Measurements from ENCODE around the gene TOPBP1. TPM values are rescaled to one million over a fixed set of nuclear protein-coding genes. Genes with fewer than 3 reads are reported as not detected.

The TOPBP1 gene
- total and polyA plus RNA-seq, 2 of the 8 experiments (the other 6 are each of a cell fraction or from before 2014, with no cell fraction given) = 19.7 to 35.9 TPM

DNA sequence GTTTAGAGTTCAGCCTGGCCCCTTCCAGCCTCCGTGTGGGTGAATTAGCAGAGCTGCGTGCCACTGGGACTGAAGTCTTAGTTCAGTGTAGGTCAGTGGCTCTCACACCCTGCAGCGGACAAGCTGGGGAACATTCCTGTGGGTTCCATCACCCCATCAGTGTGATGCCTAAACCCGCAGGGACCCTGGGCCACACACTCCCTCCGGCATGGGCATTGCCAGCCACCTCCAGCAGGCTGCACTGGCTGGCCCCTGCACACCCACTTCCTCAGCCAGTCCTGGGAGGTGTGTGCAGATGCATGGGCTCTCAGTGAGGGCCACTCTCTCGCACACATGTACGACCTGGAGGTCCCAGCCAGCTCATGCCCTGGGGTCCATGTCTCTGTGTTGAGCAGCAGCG, 32.1 kb upstream of the TOPBP1 start (continued):
- TF ChIP-seq, protein P1, sequence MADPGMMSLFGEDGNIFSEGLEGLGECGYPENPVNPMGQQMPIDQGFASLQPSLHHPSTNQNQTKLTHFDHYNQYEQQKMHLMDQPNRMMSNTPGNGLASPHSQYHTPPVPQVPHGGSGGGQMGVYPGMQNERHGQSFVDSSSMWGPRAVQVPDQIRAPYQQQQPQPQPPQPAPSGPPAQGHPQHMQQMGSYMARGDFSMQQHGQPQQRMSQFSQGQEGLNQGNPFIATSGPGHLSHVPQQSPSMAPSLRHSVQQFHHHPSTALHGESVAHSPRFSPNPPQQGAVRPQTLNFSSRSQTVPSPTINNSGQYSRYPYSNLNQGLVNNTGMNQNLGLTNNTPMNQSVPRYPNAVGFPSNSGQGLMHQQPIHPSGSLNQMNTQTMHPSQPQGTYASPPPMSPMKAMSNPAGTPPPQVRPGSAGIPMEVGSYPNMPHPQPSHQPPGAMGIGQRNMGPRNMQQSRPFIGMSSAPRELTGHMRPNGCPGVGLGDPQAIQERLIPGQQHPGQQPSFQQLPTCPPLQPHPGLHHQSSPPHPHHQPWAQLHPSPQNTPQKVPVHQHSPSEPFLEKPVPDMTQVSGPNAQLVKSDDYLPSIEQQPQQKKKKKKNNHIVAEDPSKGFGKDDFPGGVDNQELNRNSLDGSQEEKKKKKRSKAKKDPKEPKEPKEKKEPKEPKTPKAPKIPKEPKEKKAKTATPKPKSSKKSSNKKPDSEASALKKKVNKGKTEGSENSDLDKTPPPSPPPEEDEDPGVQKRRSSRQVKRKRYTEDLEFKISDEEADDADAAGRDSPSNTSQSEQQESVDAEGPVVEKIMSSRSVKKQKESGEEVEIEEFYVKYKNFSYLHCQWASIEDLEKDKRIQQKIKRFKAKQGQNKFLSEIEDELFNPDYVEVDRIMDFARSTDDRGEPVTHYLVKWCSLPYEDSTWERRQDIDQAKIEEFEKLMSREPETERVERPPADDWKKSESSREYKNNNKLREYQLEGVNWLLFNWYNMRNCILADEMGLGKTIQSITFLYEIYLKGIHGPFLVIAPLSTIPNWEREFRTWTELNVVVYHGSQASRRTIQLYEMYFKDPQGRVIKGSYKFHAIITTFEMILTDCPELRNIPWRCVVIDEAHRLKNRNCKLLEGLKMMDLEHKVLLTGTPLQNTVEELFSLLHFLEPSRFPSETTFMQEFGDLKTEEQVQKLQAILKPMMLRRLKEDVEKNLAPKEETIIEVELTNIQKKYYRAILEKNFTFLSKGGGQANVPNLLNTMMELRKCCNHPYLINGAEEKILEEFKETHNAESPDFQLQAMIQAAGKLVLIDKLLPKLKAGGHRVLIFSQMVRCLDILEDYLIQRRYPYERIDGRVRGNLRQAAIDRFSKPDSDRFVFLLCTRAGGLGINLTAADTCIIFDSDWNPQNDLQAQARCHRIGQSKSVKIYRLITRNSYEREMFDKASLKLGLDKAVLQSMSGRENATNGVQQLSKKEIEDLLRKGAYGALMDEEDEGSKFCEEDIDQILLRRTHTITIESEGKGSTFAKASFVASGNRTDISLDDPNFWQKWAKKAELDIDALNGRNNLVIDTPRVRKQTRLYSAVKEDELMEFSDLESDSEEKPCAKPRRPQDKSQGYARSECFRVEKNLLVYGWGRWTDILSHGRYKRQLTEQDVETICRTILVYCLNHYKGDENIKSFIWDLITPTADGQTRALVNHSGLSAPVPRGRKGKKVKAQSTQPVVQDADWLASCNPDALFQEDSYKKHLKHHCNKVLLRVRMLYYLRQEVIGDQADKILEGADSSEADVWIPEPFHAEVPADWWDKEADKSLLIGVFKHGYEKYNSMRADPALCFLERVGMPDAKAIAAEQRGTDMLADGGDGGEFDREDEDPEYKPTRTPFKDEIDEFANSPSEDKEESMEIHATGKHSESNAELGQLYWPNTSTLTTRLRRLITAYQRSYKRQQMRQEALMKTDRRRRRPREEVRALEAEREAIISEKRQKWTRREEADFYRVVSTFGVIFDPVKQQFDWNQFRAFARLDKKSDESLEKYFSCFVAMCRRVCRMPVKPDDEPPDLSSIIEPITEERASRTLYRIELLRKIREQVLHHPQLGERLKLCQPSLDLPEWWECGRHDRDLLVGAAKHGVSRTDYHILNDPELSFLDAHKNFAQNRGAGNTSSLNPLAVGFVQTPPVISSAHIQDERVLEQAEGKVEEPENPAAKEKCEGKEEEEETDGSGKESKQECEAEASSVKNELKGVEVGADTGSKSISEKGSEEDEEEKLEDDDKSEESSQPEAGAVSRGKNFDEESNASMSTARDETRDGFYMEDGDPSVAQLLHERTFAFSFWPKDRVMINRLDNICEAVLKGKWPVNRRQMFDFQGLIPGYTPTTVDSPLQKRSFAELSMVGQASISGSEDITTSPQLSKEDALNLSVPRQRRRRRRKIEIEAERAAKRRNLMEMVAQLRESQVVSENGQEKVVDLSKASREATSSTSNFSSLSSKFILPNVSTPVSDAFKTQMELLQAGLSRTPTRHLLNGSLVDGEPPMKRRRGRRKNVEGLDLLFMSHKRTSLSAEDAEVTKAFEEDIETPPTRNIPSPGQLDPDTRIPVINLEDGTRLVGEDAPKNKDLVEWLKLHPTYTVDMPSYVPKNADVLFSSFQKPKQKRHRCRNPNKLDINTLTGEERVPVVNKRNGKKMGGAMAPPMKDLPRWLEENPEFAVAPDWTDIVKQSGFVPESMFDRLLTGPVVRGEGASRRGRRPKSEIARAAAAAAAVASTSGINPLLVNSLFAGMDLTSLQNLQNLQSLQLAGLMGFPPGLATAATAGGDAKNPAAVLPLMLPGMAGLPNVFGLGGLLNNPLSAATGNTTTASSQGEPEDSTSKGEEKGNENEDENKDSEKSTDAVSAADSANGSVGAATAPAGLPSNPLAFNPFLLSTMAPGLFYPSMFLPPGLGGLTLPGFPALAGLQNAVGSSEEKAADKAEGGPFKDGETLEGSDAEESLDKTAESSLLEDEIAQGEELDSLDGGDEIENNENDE (IDR thresholded peaks at IDR 0.05; ENCODE audit: insufficient replicate concordance, low read length) = no peak
- TF ChIP-seq NANOG (IDR thresholded peaks at IDR 0.05; ENCODE audit: insufficient read depth, low read depth, low read length, poor library complexity, severe bottlenecking) = no peak
- no peak for TF ChIP-seq SIX5 (IDR thresholded peaks at IDR 0.05; ENCODE audit: low read depth, low read length)
- no peak for TF ChIP-seq GABPA (IDR thresholded peaks at IDR 0.05; ENCODE audit: borderline replicate concordance, insufficient read depth, low read length)
- TF ChIP-seq SIRT6 (IDR thresholded peaks at IDR 0.05; ENCODE audit: low read length) = no peak
- no peak for TF ChIP-seq SUZ12 (IDR thresholded peaks at IDR 0.05; ENCODE audit: low read length)
- no peak for TF ChIP-seq SRF (IDR thresholded peaks at IDR 0.05; ENCODE audit: low read depth, low read length)
- no peak for TF ChIP-seq CHD1 (IDR thresholded peaks at IDR 0.05; ENCODE audit: low read depth, low read length)
- TF ChIP-seq, protein P2, sequence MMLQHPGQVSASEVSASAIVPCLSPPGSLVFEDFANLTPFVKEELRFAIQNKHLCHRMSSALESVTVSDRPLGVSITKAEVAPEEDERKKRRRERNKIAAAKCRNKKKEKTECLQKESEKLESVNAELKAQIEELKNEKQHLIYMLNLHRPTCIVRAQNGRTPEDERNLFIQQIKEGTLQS (IDR thresholded peaks at IDR 0.05; ENCODE audit: insufficient read depth, low read depth, low read length) = no peak
- no peak for TF ChIP-seq PHF8 (conservative IDR thresholded peaks at IDR 0.05; ENCODE audit: low read depth, low read length)
- TF ChIP-seq JUND (IDR thresholded peaks at IDR 0.05; ENCODE audit: low read length) = no peak
- no peak for TF ChIP-seq POLR2AphosphoS5 (IDR thresholded peaks at IDR 0.05; ENCODE audit: low read depth, low read length)

Data from H1 (cell line).